Activated CD4-positive, alpha-beta T cell treated with anti-CD3 and anti-CD28 coated beads, Interleukin-2, Interleukin-4, amounts not matched to agents 100 ng/mL and 50 ng/mL, durations not matched to agents 16 hours and 8 hours (primary cell): ENCODE data around the gene JAG1.

Experiments
- DNase-seq: peaks from one replicate; pipeline ENCODE4 v3.0.0-alpha.2; 2020; ENCODE audit warnings: low spot score

The JAG1 gene

GRCh38 chr20:10667560-10668167 lies 6.1 kb downstream of the JAG1 start:
- no peak for DNase-seq

GRCh38 chr20:10667077-10667401 lies 6.8 kb downstream of the JAG1 start:
- DNase-seq: no peak

GRCh38 chr20:10666221-10667076 lies 7.3 kb downstream of the JAG1 start:
- DNase-seq: no peak

GRCh38 chr20:10665791-10666190 lies 8.0 kb downstream of the JAG1 start:
- no peak for DNase-seq

- no peak for DNase-seq
Observed at GRCh38 chr20:10665027-10665561, 8.7 kb downstream of the JAG1 start.

GRCh38 chr20:10663756-10664155 lies 10.0 kb downstream of the JAG1 start:
- DNase-seq: no peak

- DNase-seq: no peak
Observed at GRCh38 chr20:10662661-10663458, 10.9 kb downstream of the JAG1 start.

GRCh38 chr20:10662151-10662550 lies 11.6 kb downstream of the JAG1 start:
- no peak for DNase-seq

- no peak for DNase-seq
Observed at GRCh38 chr20:10661261-10661660, 12.5 kb downstream of the JAG1 start.

- DNase-seq: no peak
Observed at GRCh38 chr20:10660661-10661060, 13.1 kb downstream of the JAG1 start.

GRCh38 chr20:10659651-10660601 lies 13.9 kb downstream of the JAG1 start:
- DNase-seq: no peak

GRCh38 chr20:10658876-10659632 lies 14.7 kb downstream of the JAG1 start:
- no peak for DNase-seq

GRCh38 chr20:10658051-10658823 lies 15.6 kb downstream of the JAG1 start:
- DNase-seq: no peak

- DNase-seq: no peak
Observed at GRCh38 chr20:10657453-10657852, 16.3 kb downstream of the JAG1 start.

GRCh38 chr20:10655720-10656669 lies 17.8 kb downstream of the JAG1 start:
- no peak for DNase-seq

- DNase-seq: no peak
Observed at GRCh38 chr20:10654630-10655029, 19.2 kb downstream of the JAG1 start.

- no peak for DNase-seq
Observed at GRCh38 chr20:10654250-10654610, 19.6 kb downstream of the JAG1 start.

- no peak for DNase-seq
Observed at GRCh38 chr20:10653599-10654249, 20.1 kb downstream of the JAG1 start.
